ENCODE results near the gene TLE5. TPM values are rescaled to one million over a fixed set of nuclear protein-coding genes. Genes with fewer than 3 reads are reported as not detected.

Gene TLE5
- total and polyA plus RNA-seq, 10 of the 15 experiments (the other 5 are each of a cell fraction or from before 2014, with no cell fraction given), result 2.5 to 373 (median 154) TPM

GRCh38 chr19:3006075-3006767 is 56.1 kb downstream of the TLE5 start (continued):
- TF ChIP-seq BCLAF1 (IDR thresholded peaks at IDR 0.05) (no peak), FOXM1 (IDR thresholded peaks at IDR 0.05; ENCODE audit: low read depth, low read length) (no peak), HCFC1 (IDR thresholded peaks at IDR 0.05; ENCODE audit: low read length) (no peak), ZNF207 (IDR thresholded peaks at IDR 0.05; ENCODE audit: borderline replicate concordance) (no peak)

GRCh38 chr19:3005345-3005744 is 57.0 kb downstream of the TLE5 start:
- H3K4me3 ChIP-seq, result no peak overlapping the region
- no TSS peak for BruUV-seq (replicated peaks)
- H3K4me2 ChIP-seq (ENCODE audit: control insufficient read depth, insufficient read depth), result no peak overlapping the region
- ATAC-seq (no peak), FAIRE-seq (no peak), DNase-seq (ENCODE audit: low read depth, low spot score) (no peak)
- H3K9ac ChIP-seq (ENCODE audit: control insufficient read depth, insufficient read depth, low read length), result no peak overlapping the region
- SMC1A ChIA-PET (ENCODE audit: uncharacterized antibody, unreplicated experiment), result no interaction called here
- no peaks in the 10 kb centered on the region for H4K20me1 ChIP-seq (ENCODE audit: control insufficient read depth, insufficient read depth)
- in situ Hi-C loops (cut with MboI) (no loop called here), intact Hi-C loops (cut with micrococcal nuclease; ENCODE audit: unreplicated experiment) (no loop called here)
- H3K9me3 ChIP-seq (replicated peaks; ENCODE audit: control insufficient read depth, insufficient read depth, low read length), result no peaks in the 10 kb centered on the region
- RAD21 ChIA-PET (ENCODE audit: unreplicated experiment), result no interaction called here
- TF ChIP-seq CBX3 (IDR thresholded peaks at IDR 0.05; ENCODE audit: borderline replicate concordance, low read depth), result no peak
- TF ChIP-seq POU2F2 (IDR thresholded peaks at IDR 0.05; ENCODE audit: borderline replicate concordance, low read depth, low read length), result no peak
- TF ChIP-seq YBX1 (IDR thresholded peaks at IDR 0.05), result no peak
- no peak for TF ChIP-seq NRF1 (conservative IDR thresholded peaks at IDR 0.05; ENCODE audit: low read depth, low read length)
- POLR2A ChIA-PET, result interaction anchor here (1.3 kb wide), 1 partner anchor 30 kb away, joined by 4 read pairs; no protein-coding TSS in a partner anchor
- H3K4me1 ChIP-seq (ENCODE audit: control insufficient read depth, insufficient read depth, low read length), result no peaks in the 10 kb centered on the region; the same call in none of the 2 replicates
- no peaks in the 10 kb centered on the region for H3K36me3 ChIP-seq (ENCODE audit: control insufficient read depth in 2 of 2, insufficient read depth in 2 of 2, low read length in 1 of 2)
- WGBS (ENCODE audit: insufficient coverage, insufficient replicate concordance, low lambda C conversion rate, missing lambda C conversion rate), result 57% methylated on average over 18 of the region's 18 CpGs
- H3K27ac ChIP-seq (ENCODE audit: control insufficient read depth, insufficient read depth), result no peak overlapping the region
- CTCF ChIA-PET, result interaction anchor here (0.6 to 1.8 kb wide), 3 partner anchors 9 to 104 kb away, joined by 3 to 4 read pairs (median 3); no protein-coding TSS in a partner anchor
- H3K27me3 ChIP-seq (replicated peaks in 1 of 2; ENCODE audit: control insufficient read depth in 2 of 2, insufficient read depth in 2 of 2, low read length in 1 of 2), result no peaks in the 10 kb centered on the region
- H3K79me2 ChIP-seq (ENCODE audit: control insufficient read depth, insufficient read depth, low read length), result no peaks in the 10 kb centered on the region
- H2AFZ ChIP-seq (ENCODE audit: control insufficient read depth, low read depth, low read length), result no peak overlapping the region

All from GM12878 (cell line).